Glutamatergic neuron (in vitro differentiated cells): ENCODE results near the gene APOA1. TPM values are rescaled to one million over a fixed set of nuclear protein-coding genes. Genes with fewer than 3 reads are reported as not detected.

Experiments
- DNase-seq: peaks from one replicate; pipeline ENCODE4 v3.0.0; 2022
- H3K27ac Mint-ChIP-seq: one replicate; pipeline ENCODE4 v1.8.0; 2020; ENCODE audit warnings: mild to moderate bottlenecking, mixed read lengths, inconsistent platforms; ENCODE audit not compliant: unreplicated experiment
- H3K27me3 Mint-ChIP-seq: one replicate; pipeline ENCODE4 v1.8.0; 2020; ENCODE audit warnings: mild to moderate bottlenecking, moderate library complexity, mixed read lengths, inconsistent platforms; ENCODE audit not compliant: unreplicated experiment
- H3K36me3 Mint-ChIP-seq: one replicate; pipeline ENCODE4 v1.8.0; 2020; ENCODE audit warnings: mild to moderate bottlenecking, mixed read lengths, inconsistent platforms; ENCODE audit not compliant: unreplicated experiment
- H3K4me1 Mint-ChIP-seq: one replicate; pipeline ENCODE4 v1.8.0; 2020; ENCODE audit warnings: mild to moderate bottlenecking, low read depth, mixed read lengths, inconsistent platforms; ENCODE audit not compliant: unreplicated experiment
- H3K4me3 Mint-ChIP-seq: one replicate; pipeline ENCODE4 v1.8.0; 2020; ENCODE audit warnings: mild to moderate bottlenecking, mixed read lengths, inconsistent platforms; ENCODE audit not compliant: unreplicated experiment
- H3K9me3 Mint-ChIP-seq: one replicate; pipeline ENCODE4 v1.8.0; 2020; ENCODE audit warnings: mild to moderate bottlenecking, moderate library complexity, mixed read lengths, inconsistent platforms; ENCODE audit not compliant: unreplicated experiment
- total RNA-seq: library from RNA; stranded (reverse); fragmentation: NEBNext Ultra II Directional; extraction: Animal tissue kit (Norgen Biotek cat#: 25700); gene quantifications from one replicate; pipeline ENCODE4 v1.2.1, GENCODE V29; 2021; ENCODE audit not compliant: unreplicated experiment
- TF ChIP-seq, protein P1 (sequence below): fragments of 200-600 bp; sonication (generic); IDR thresholded peaks from one replicate; pipeline ENCODE4 v1.5.0; 2021; ENCODE audit not compliant: partially characterized antibody, unreplicated experiment

APOA1 gene
- total RNA-seq, 1 donor from 2014 or later, result not detected

DNA sequence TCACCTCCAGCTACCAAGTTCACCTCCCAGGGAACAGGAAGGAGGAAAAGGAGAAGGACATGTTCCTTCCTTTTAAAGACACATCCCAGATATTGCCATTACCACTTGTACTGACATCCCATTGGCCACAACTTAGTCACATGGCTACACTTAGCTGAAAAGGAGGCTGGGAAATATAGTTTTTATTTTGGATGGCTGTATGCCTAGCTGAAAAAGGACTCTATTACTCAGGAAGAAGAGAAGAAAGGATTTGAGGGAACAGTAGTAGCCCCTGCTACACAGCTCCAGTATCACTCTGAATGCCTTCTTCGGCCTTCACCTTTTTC, 43.7 kb downstream of the APOA1 start:
- Mint-ChIP-seq H3K9me3 (no peaks in the 10 kb centered on the region), H3K36me3 (no peaks in the 10 kb centered on the region), H3K27me3 (peaks cover 3% of the 10 kb centered on the region), H3K4me1 (peaks cover 3% of the 10 kb centered on the region), H3K4me3 (no peak overlapping the region), H3K27ac (no peak overlapping the region)
- DNase-seq, result no peak
- TF ChIP-seq, protein P1, sequence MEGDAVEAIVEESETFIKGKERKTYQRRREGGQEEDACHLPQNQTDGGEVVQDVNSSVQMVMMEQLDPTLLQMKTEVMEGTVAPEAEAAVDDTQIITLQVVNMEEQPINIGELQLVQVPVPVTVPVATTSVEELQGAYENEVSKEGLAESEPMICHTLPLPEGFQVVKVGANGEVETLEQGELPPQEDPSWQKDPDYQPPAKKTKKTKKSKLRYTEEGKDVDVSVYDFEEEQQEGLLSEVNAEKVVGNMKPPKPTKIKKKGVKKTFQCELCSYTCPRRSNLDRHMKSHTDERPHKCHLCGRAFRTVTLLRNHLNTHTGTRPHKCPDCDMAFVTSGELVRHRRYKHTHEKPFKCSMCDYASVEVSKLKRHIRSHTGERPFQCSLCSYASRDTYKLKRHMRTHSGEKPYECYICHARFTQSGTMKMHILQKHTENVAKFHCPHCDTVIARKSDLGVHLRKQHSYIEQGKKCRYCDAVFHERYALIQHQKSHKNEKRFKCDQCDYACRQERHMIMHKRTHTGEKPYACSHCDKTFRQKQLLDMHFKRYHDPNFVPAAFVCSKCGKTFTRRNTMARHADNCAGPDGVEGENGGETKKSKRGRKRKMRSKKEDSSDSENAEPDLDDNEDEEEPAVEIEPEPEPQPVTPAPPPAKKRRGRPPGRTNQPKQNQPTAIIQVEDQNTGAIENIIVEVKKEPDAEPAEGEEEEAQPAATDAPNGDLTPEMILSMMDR, result no peak

DNA sequence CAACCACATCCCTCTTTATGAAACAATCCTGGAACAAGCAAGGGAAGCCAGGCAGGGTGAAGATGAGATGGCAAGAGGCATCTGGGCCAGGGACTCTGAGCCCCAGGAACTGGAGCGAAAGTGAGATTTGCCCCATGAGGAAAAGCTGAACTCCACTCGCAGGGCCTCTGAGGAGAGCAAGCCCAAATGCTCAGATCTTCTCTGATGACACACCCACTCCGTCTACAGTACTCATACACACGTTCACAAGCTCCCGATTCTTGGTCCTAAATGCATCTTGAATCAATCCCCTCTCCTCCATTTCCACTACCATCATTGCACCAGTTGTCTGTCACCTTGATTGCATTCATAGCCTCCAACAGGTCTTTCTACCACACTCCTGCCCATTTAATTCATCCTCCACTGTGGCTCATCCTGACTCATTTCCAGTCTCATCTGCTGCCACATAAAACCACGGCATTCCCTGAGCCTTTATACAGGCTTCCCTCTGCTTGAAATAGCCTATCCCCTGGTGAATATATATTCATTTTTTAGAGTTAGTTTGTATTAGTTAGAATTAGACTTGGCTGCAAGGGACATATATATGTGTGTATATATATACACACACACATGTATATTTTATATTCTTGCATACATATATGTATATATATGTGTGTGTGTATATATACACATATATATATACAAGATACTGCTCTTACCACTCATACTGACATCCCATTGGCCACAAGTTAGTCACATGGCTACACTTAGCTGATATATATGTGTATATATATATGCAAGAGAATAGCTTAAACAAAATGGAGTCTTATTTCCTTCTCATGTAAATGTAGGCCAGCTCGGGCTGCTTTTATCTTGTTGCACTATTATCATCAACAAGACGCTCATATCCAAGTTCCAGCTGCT, 44.3 kb downstream of the APOA1 start:
- H3K36me3 Mint-ChIP-seq, result no peaks in the 10 kb centered on the region
- TF ChIP-seq, protein P1, result no peak
- peaks cover 6% of the 10 kb centered on the region for H3K27me3 Mint-ChIP-seq
- H3K9me3 Mint-ChIP-seq, result no peaks in the 10 kb centered on the region
- no peak for DNase-seq
- peaks cover 3% of the 10 kb centered on the region for H3K4me1 Mint-ChIP-seq
- no peak overlapping the region for H3K27ac Mint-ChIP-seq
- no peak overlapping the region for H3K4me3 Mint-ChIP-seq

DNA sequence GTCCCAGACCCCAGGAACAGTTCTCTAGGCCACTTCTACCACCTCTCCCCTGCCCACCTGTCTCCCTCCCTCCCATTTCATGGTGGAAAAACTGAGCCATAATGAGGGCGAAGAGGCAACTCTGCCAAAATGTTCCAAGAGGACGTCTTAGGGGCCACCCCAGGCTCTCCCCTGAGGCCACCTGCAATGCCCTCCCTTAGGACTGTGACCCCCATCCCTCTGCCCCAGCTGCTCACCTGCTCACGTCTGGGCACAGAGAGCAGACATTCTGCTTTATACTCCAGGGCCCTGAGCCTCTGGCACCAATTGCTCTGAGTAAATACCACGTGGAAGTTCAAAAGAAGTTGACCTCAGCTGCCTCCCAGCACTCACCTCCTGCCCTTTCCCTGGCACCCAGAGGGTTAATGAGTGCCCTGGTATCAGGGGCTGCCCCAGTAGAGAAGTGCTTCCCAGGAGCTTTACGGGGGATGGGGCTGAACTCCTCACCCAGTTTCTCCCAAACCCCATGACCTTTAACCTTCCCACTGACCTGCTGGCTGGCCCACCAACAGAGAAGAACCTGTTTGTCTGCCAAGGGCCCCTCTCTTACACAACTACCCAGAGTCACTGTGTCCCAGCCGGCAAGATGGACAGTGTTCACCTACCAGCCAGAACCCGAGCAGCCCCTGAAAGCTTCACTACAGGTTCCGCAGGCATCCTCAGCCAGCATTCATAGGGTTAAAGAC, 45.1 kb downstream of the APOA1 start:
- peaks cover 9% of the 10 kb centered on the region for H3K27me3 Mint-ChIP-seq
- H3K4me3 Mint-ChIP-seq, result no peak overlapping the region
- TF ChIP-seq, protein P1, result no peak
- H3K27ac Mint-ChIP-seq, result no peak overlapping the region
- DNase-seq, result no peak
- no peaks in the 10 kb centered on the region for H3K9me3 Mint-ChIP-seq
- peaks cover 3% of the 10 kb centered on the region for H3K4me1 Mint-ChIP-seq
- H3K36me3 Mint-ChIP-seq, result no peaks in the 10 kb centered on the region

DNA sequence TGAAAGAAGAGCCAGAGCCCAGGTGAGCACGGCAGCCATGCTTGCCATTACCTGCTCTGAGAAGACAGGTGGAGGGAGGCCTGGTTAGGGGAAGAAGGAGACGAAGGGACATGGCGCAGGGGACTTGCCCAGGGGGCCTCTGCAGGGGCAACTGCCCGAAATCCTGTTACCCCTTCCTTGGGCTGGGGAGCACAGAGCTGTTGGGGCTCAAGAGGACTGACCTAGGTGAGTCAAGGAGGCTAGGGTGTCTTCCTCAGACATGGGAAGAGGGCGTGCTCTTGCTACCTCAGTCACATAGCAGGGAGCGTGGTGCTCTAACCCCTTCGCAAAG, 45.6 kb downstream of the APOA1 start, which contains the start of gene APOA5:
TSS of gene APOA5 (minus strand) at position 67 of the 331 bp plus-strand sequence. CDS start at position 48, 19 bp downstream.
- H3K4me3 Mint-ChIP-seq, result no peak within 1 kb of the TSS

More for the DNA sequence above, 45.6 kb downstream of the APOA1 start, which contains the start of gene APOA5:
- TF ChIP-seq, protein P1, result no peak
- peaks cover 8% of the 10 kb centered on the region for H3K4me1 Mint-ChIP-seq
- peaks cover 3% of the 10 kb centered on the region for H3K9me3 Mint-ChIP-seq
- no peaks in the 10 kb centered on the region for H3K36me3 Mint-ChIP-seq
- no peak within 1 kb of the TSS for H3K27ac Mint-ChIP-seq
- no peak for DNase-seq
- peaks cover 12% of the 10 kb centered on the region for H3K27me3 Mint-ChIP-seq
